OCI-LY7 (cell line): ENCODE data around the gene ZNRF2.

Source experiments
- EZH2phosphoT487 ChIP-seq: fragments of 200-600 bp; sonication (generic); IDR thresholded peaks from 2 replicates; pipeline ENCODE4 v1.6.1; 2018; ENCODE audit warnings: low read depth, borderline replicate concordance, mild to moderate bottlenecking, mixed run types, antibody characterized with exemption, low read length, moderate library complexity, mixed read lengths
- TF ChIP-seq, protein P1 (sequence below): fragments of 200-600 bp; sonication (generic); conservative IDR thresholded peaks from 2 replicates; pipeline ENCODE4 v1.5.1; 2014; ENCODE audit warnings: mild to moderate bottlenecking, antibody characterized with exemption, low read length, moderate library complexity, mixed read lengths

DNA sequence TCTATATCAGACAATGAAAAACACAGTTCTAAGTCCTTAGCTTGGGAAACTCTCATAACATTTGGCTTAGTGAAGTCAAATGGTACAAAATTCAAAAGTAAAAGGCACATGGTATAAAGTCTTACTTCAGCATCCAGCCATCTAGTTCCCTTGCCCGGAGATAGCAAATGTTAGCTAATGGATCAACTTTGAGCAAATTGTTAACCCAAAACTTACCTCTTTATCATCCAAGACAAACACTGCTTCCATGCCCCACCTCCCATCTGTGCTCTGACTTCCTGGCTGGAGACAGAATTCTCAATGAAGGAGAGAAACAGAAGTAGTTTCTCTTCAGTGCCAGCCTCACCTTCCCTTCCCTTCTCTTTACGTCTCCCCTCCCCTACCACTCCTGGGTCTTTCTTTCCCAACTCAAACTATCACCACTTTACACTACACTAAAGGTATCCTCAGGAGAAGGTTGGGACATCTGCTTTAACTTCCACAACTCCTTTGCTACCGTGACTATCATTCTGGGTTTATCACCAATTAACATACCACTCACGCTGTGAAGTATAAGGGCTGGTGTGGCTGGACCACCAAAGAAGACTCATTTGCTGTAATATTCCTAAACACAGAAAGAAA lies 21.2 kb upstream of the ZNRF2 start:
- TF ChIP-seq, protein P1, sequence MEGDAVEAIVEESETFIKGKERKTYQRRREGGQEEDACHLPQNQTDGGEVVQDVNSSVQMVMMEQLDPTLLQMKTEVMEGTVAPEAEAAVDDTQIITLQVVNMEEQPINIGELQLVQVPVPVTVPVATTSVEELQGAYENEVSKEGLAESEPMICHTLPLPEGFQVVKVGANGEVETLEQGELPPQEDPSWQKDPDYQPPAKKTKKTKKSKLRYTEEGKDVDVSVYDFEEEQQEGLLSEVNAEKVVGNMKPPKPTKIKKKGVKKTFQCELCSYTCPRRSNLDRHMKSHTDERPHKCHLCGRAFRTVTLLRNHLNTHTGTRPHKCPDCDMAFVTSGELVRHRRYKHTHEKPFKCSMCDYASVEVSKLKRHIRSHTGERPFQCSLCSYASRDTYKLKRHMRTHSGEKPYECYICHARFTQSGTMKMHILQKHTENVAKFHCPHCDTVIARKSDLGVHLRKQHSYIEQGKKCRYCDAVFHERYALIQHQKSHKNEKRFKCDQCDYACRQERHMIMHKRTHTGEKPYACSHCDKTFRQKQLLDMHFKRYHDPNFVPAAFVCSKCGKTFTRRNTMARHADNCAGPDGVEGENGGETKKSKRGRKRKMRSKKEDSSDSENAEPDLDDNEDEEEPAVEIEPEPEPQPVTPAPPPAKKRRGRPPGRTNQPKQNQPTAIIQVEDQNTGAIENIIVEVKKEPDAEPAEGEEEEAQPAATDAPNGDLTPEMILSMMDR = no peak
- TF ChIP-seq EZH2phosphoT487 = no peak
